ENCODE data around the gene FYN. TPM values are rescaled to one million over a fixed set of nuclear protein-coding genes. Genes with fewer than 3 reads are reported as not detected.

FYN gene
- total RNA-seq, 4 donors from 2014 or later: 55.3 to 249 (median 74.3) TPM

DNA sequence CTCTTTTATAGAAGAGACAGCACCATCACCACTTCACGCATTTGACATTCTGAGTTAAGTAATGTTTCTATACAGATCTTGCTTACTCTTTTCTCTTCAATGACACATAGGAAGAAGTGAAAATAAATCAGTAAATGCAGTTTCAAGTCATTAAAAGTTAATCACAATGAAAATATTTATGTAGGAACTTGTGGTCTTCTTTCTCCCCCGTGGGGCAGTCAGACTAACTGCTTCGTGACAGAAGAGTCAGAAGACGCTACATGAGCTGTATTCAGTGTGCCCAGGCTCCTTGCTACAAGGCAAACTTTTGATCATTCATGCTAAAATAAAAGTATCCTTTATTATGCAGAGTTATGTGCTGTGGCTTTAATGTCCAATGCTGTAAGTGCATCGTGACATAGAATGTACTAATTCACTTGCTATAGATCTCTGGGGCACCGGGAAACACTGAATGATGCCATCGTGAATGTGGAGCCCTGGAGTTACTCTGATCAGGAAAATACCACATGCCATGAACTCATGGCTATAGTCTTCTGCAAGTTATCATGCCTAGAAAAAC, 149.8 kb downstream of the FYN start:
- H3K4me3 ChIP-seq: no peak overlapping the region
- H3K9me3 ChIP-seq: no peaks in the 10 kb centered on the region
- DNase-seq: no peak
- H3K4me1 ChIP-seq: peaks cover 0 to 18% (median 6%) of the 10 kb centered on the region in 4 donors
- TF ChIP-seq POLR2A (IDR thresholded peaks at IDR 0.05): no peak
- TF ChIP-seq, protein P1, sequence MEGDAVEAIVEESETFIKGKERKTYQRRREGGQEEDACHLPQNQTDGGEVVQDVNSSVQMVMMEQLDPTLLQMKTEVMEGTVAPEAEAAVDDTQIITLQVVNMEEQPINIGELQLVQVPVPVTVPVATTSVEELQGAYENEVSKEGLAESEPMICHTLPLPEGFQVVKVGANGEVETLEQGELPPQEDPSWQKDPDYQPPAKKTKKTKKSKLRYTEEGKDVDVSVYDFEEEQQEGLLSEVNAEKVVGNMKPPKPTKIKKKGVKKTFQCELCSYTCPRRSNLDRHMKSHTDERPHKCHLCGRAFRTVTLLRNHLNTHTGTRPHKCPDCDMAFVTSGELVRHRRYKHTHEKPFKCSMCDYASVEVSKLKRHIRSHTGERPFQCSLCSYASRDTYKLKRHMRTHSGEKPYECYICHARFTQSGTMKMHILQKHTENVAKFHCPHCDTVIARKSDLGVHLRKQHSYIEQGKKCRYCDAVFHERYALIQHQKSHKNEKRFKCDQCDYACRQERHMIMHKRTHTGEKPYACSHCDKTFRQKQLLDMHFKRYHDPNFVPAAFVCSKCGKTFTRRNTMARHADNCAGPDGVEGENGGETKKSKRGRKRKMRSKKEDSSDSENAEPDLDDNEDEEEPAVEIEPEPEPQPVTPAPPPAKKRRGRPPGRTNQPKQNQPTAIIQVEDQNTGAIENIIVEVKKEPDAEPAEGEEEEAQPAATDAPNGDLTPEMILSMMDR (IDR thresholded peaks at IDR 0.05): no peak
- H3K36me3 ChIP-seq: no peaks in the 10 kb centered on the region
- peak overlapping the region in 1 of 4 donors; percentile 57 for H3K27ac ChIP-seq
- H3K27me3 ChIP-seq: no peaks in the 10 kb centered on the region

DNA sequence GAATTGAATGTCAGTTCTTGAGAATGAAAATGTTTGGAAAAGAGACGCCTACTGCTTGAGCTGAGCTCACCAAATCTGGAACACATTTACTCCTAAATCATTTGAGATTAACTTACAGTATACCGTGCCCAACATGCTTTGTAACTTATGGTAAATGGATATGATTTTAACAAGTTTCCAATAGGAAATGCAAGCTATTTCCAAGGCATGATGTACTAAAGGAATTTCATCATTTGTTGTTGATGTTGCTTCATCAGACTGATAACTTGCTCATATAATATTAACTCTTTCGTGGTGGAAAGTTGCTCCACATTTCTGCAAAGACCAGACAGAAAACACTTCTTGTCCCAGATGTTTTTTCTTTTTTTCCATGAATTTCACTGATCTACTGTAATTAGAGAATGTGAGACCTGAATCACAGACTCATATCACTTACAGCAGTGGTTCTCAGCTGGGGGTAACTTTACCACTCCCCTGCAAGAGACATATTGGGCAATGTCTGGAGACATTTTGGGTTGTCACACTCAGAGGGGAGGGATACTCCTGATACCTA, 151.0 kb downstream of the FYN start:
- Histone ChIP-seq H3K36me3 (no peaks in the 10 kb centered on the region), H3K9me3 (no peaks in the 10 kb centered on the region), H3K4me1 (peaks cover 0 to 18% (median 6%) of the 10 kb centered on the region in 4 donors), H3K27ac (no peak overlapping the region), H3K4me3 (no peak overlapping the region), H3K27me3 (no peaks in the 10 kb centered on the region)
- DNase-seq: no peak
- TF ChIP-seq POLR2A (IDR thresholded peaks at IDR 0.05): no peak
- TF ChIP-seq, protein P1 (IDR thresholded peaks at IDR 0.05): no peak

DNA sequence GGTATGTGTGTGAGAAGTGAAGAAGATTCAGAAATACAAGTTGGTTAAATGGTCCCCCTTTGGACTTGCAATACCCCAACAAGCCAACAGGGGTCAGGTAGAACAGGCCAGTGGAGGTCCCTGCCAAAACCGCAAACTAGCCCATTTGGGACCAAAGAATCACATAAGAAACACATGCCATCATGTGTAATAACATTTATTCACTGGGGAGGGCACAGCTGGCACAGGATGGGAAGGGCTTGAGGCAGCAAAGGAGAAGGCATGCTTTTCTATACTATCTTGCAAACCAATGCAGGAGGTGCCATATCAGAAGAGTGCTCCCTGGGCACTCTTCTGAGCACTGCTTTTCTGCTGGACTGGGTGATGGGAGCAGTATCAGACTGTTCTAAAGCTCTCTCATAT, 151.5 kb downstream of the FYN start:
- Histone ChIP-seq H3K27me3 (no peaks in the 10 kb centered on the region), H3K36me3 (no peaks in the 10 kb centered on the region), H3K27ac (no peak overlapping the region), H3K9me3 (no peaks in the 10 kb centered on the region), H3K4me1 (peaks cover 0 to 18% (median 6%) of the 10 kb centered on the region in 4 donors), H3K4me3 (no peak overlapping the region)
- TF ChIP-seq POLR2A (IDR thresholded peaks at IDR 0.05): no peak
- TF ChIP-seq, protein P1 (IDR thresholded peaks at IDR 0.05): peak; percentile 40 to 56 (median 44)
- DNase-seq: peak in 2 of 3 donors; percentile 55 to 72

DNA sequence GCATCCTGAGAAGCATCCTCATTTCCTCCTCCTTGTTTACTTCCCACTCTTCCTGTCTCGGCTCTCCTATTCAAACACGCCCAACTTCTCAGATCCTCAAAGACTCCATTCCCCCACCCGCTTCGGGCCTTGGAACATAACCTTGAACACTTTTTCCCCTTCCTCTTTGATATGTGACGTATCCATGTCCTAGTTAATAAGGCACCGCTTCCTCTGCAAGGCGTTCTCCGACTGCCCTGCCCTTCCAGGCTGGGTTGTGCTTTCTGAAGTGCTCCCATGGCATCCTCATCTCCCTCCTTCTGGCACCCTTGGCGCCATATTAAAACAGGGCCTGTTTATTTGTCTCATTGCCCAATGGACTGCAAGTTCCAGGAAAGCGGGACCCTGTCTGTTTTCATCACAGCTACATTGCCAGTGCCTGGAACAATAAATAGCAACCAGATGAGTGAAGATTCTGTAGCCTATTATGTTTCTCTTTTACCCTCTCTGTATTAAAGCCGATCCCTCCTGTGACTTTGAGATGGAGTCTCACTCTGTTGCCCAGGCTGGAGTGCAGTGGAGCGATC, 152.2 kb downstream of the FYN start:
- Histone ChIP-seq H3K27ac (no peak overlapping the region), H3K9me3 (no peaks in the 10 kb centered on the region), H3K4me1 (peaks cover 0 to 18% (median 6%) of the 10 kb centered on the region in 4 donors), H3K4me3 (no peak overlapping the region), H3K27me3 (no peaks in the 10 kb centered on the region), H3K36me3 (no peaks in the 10 kb centered on the region)
- TF ChIP-seq, protein P1 (IDR thresholded peaks at IDR 0.05): no peak
- no peak for TF ChIP-seq POLR2A (IDR thresholded peaks at IDR 0.05)
- DNase-seq: no peak

DNA sequence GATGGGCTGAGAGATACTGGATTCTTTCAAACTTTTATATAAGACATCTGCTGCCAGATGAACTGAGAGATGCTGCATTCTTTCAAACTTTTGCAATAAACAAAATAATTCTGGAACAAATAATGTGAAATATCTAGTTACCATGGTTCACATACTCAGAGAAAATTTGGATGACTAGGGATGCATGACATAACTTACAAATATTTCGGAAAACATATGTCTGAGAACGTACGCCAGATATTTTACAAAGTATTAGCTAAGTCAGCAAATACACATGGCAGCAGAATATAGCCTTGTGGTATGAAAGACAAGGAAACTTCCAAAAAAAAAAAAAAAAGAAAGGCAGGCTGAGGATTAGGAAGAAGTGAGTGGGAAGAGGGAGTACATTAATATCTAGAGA, 154.3 kb downstream of the FYN start:
- H3K9me3 ChIP-seq: no peaks in the 10 kb centered on the region
- no peak overlapping the region for H3K27ac ChIP-seq
- no peak for TF ChIP-seq POLR2A (IDR thresholded peaks at IDR 0.05)
- TF ChIP-seq, protein P1 (IDR thresholded peaks at IDR 0.05): no peak
- H3K27me3 ChIP-seq: no peaks in the 10 kb centered on the region
- H3K4me3 ChIP-seq: no peak overlapping the region
- no peaks in the 10 kb centered on the region for H3K36me3 ChIP-seq
- no peak for DNase-seq
- H3K4me1 ChIP-seq: peaks cover 0 to 11% (median 5%) of the 10 kb centered on the region in 4 donors
